HepG2 (cell line): Measurements from ENCODE around the gene ZNF442. TPM values are rescaled to one million over a fixed set of nuclear protein-coding genes. Genes with fewer than 3 reads are reported as not detected.

Experiments used
- ATAC-seq: fragments of 200-7000 bp; cut with Tn5 transposase; 3 replicates; pipeline ENCODE4 v1.9.1; 2020; ENCODE audit warnings: mild to moderate bottlenecking, moderate library complexity
- BruUV-seq: library from RNA; stranded (reverse); fragments of 400-500 nt; replicated peaks from 2 replicates; lab custom pipeline; 2021; lab: Mats Ljungman, UMichigan
- CTCF ChIA-PET: fragments of 300-600 bp; formaldehyde crosslinking; extraction: SDS; loops from one replicate; lab custom pipeline; 2021; ENCODE audit warnings: low total read pairs, inconsistent platforms, low intra/inter-chr PET ratio; lab: Yijun Ruan, JAX
- POLR2A ChIA-PET: fragments of 350-600 bp; sonication (Branson Sonifier 250); formaldehyde crosslinking; loops from one replicate; lab custom pipeline; 2020; ENCODE audit warnings: antibody characterized with exemption, inconsistent platforms; lab: Yijun Ruan, JAX
- DNase-seq: peaks from one replicate; pipeline ENCODE4 v3.0.0-alpha.2; 2015; ENCODE audit warnings: low spot score
- FAIRE-seq: peaks from 3 replicates; lab custom pipeline; 2011; peaks lifted over from hg19 to GRCh38; lab: Jason Lieb, UNC
- H2AFZ ChIP-seq: one replicate; pipeline ENCODE4 v1.6.1; 2011; ENCODE audit warnings: low read length, inconsistent platforms
- H3K27ac ChIP-seq: fragments of 300-600 bp; 3 replicates; pipeline ENCODE4 v1.8.0; 2011; ENCODE audit warnings: mixed run types, mild to moderate bottlenecking, mixed read lengths, low read length, inconsistent platforms; ENCODE audit not compliant: insufficient read depth; ENCODE audit errors: extremely low read length
- H3K27me3 ChIP-seq, 2 experiments: fragments of 200-600 bp in 1 of 2; 2 replicates in 1 of 2; 3 replicates in 1 of 2; pipeline versions ENCODE4 v1.6.0 to v1.8.0; 2011; ENCODE audit warnings: low read length in 2 of 2, mild to moderate bottlenecking in 2 of 2, moderate library complexity in 2 of 2, inconsistent platforms in 1 of 2; ENCODE audit not compliant: insufficient read depth in 2 of 2, control insufficient read depth in 1 of 2
- H3K36me3 ChIP-seq, 2 experiments: fragments of 200-600 bp in 1 of 2; replicated peaks in 1 of 2; 2 replicates in 1 of 2; 3 replicates in 1 of 2; pipeline versions ENCODE4 v1.5.1 to v1.8.0; 2011; ENCODE audit warnings: low read length in 2 of 2, inconsistent platforms in 1 of 2; ENCODE audit not compliant: insufficient read depth in 2 of 2, control insufficient read depth in 1 of 2
- H3K4me1 ChIP-seq: 2 replicates; pipeline ENCODE4 v1.5.1; 2012; ENCODE audit warnings: low read length, inconsistent platforms; ENCODE audit not compliant: insufficient read depth
- H3K4me2 ChIP-seq: 2 replicates; pipeline ENCODE4 v1.6.0; 2011; ENCODE audit warnings: low read depth, low read length, inconsistent platforms
- H3K4me3 ChIP-seq, 3 experiments: fragments of 200-600 bp in 1 of 3; sonication (generic), shearing (Covaris generic) in 1 of 3; replicated peaks in 1 of 3; 2 replicates each; pipeline ENCODE4 v1.5.1; 2011 to 2016; ENCODE audit warnings: low read length in 3 of 3, inconsistent platforms in 2 of 3, low read depth in 2 of 3, mild to moderate bottlenecking in 2 of 3, control low read depth in 1 of 3, mixed read lengths in 1 of 3; ENCODE audit not compliant: insufficient read depth in 1 of 3
- H3K79me2 ChIP-seq: one replicate; pipeline ENCODE4 v1.6.1; 2011; ENCODE audit warnings: low read length, inconsistent platforms; ENCODE audit not compliant: insufficient read depth
- H3K9ac ChIP-seq: 2 replicates; pipeline ENCODE4 v1.6.0; 2011; ENCODE audit warnings: mild to moderate bottlenecking, low read depth, low read length, inconsistent platforms; ENCODE audit not compliant: insufficient read depth
- H3K9me3 ChIP-seq: 2 replicates; pipeline ENCODE4 v1.5.1; 2012; ENCODE audit warnings: mild to moderate bottlenecking, low read length
- H4K20me1 ChIP-seq: 2 replicates; pipeline ENCODE4 v1.6.0; 2011; ENCODE audit warnings: inconsistent platforms, mild to moderate bottlenecking, low read length, moderate library complexity; ENCODE audit not compliant: insufficient read depth
- ASH2L ChIP-seq: fragments of 300-600, 200-600 bp; sonication (generic); IDR thresholded peaks from 2 replicates; pipeline ENCODE4 v1.7.0; 2017; ENCODE audit warnings: low read depth, mild to moderate bottlenecking, moderate library complexity, mixed read lengths, low read length; ENCODE audit not compliant: insufficient read length
- ATRX ChIP-seq: sonication (generic); formaldehyde crosslinking; IDR thresholded peaks from 2 replicates; pipeline ENCODE4 v1.4.0; 2020; ENCODE audit warnings: missing genetic modification reagents, borderline replicate concordance
- CBX5 ChIP-seq: sonication (generic); formaldehyde crosslinking; IDR thresholded peaks from 2 replicates; pipeline ENCODE4 v1.4.0; 2020; ENCODE audit warnings: missing genetic modification reagents, borderline replicate concordance
- DMTF1 ChIP-seq: sonication (generic); formaldehyde crosslinking; IDR thresholded peaks from 2 replicates; pipeline ENCODE4 v1.4.0; 2020; ENCODE audit warnings: mild to moderate bottlenecking, missing genetic modification reagents
- KDM2A ChIP-seq: sonication (generic); formaldehyde crosslinking; IDR thresholded peaks from 2 replicates; pipeline ENCODE4 v1.4.0; 2020; ENCODE audit warnings: low read depth, missing genetic modification reagents, borderline replicate concordance
- MED1 ChIP-seq: sonication (generic); formaldehyde crosslinking; IDR thresholded peaks from 2 replicates; pipeline ENCODE4 v1.4.0; 2020; ENCODE audit warnings: missing genetic modification reagents
- NONO ChIP-seq, 2 experiments: fragments of 450-650 bp in 1 of 2; sonication (generic) in 1 of 2; formaldehyde crosslinking in 1 of 2; IDR thresholded peaks in 1 of 2; conservative IDR thresholded peaks in 1 of 2; 2 replicates each; pipeline versions ENCODE4 v1.6.1 to v1.8.0; 2017 to 2022; ENCODE audit warnings: mild to moderate bottlenecking in 1 of 2, missing genetic modification reagents in 1 of 2, moderate library complexity in 1 of 2
- POLR2G ChIP-seq: fragments of 200-400 bp; formaldehyde crosslinking; IDR thresholded peaks from 2 replicates; pipeline ENCODE4 v1.6.1; 2018; ENCODE audit warnings: mild to moderate bottlenecking, low read depth, low read length, moderate library complexity
- SIN3A ChIP-seq: IDR thresholded peaks from 2 replicates; pipeline ENCODE4 v1.6.1; 2011; ENCODE audit warnings: low read depth, mild to moderate bottlenecking, control low read depth, low read length, borderline replicate concordance
- SP5 ChIP-seq: IDR thresholded peaks from 2 replicates; pipeline ENCODE4 v1.6.1; 2016; ENCODE audit warnings: low read depth, borderline replicate concordance
- ZNF143 ChIP-seq: sonication (generic); formaldehyde crosslinking; IDR thresholded peaks from 2 replicates; pipeline ENCODE4 v1.4.0; 2020; ENCODE audit warnings: missing genetic modification reagents
- WGBS: methylation state at CpG from one replicate; pipeline ENCODE4 v1.1.6; 2017; ENCODE audit warnings: low lambda C conversion rate; 5-methylcytosine and 5-hydroxymethylcytosine counted together
- in situ Hi-C: cut with HindIII; loops from 2 replicates; pipeline ENCODE4 v1.10.0; 2017; ENCODE audit warnings: low pct_unique_long_range_greater_than_20kb; ENCODE audit not compliant: extremely low pct_ligation_motif_present
- intact Hi-C: fragments of 100-400 bp; cut with micrococcal nuclease; formaldehyde crosslinking; loops from one replicate; pipeline ENCODE4 v1.10.0; 2022; ENCODE audit not compliant: unreplicated experiment
- polyA plus RNA-seq, 8 experiments: library from polyadenylated mRNA; depleted of rRNA in 3 of 8; stranded (reverse) in 7 of 8; unstranded in 1 of 8; fragments of >200 nt; fragmentation: Illumina TruSeq in 4 of 8; extraction: Trizol in 4 of 8; gene quantifications; 2 replicates each; pipeline versions ENCODE4 v1.2.1 to v1.2.3, GENCODE V29; 2011 to 2016; ENCODE audit warnings: low read depth in 4 of 8, missing spikeins in 1 of 8, mixed read lengths in 1 of 8; ENCODE audit not compliant: insufficient read depth in 1 of 8
- total RNA-seq, 5 experiments: library from RNA; depleted of rRNA; stranded (reverse); fragments of >200 nt; fragmentation: Illumina TruSeq; extraction: Trizol; gene quantifications; 2 replicates each; pipeline ENCODE4 v1.2.3, GENCODE V29; 2016; ENCODE audit warnings: low read depth in 1 of 5
- TF ChIP-seq, protein P1 (sequence below): sonication (generic); formaldehyde crosslinking; IDR thresholded peaks from 2 replicates; pipeline ENCODE4 v1.5.0; 2020; ENCODE audit warnings: missing genetic modification reagents, mild to moderate bottlenecking, borderline replicate concordance
- TF ChIP-seq, protein P2 (sequence below): sonication (generic); formaldehyde crosslinking; IDR thresholded peaks from 2 replicates; pipeline ENCODE4 v1.4.0; 2020; ENCODE audit warnings: missing genetic modification reagents, borderline replicate concordance

ZNF442 gene
- total and polyA plus RNA-seq, 2 of the 13 experiments (the other 11 are each of a cell fraction or from before 2014, with no cell fraction given): 1.0 to 6.0 TPM

GRCh38 chr19:12331211-12331941 lies 34.1 kb downstream of the ZNF442 start:
- peak overlapping the region; percentile 96 for H3K4me2 ChIP-seq
- POLR2A ChIA-PET: interaction anchor here (1.5 to 4.4 kb wide), 5 partner anchors 17 to 164 kb away, joined by 3 to 79 read pairs (median 7); partner anchors contain the start of genes ZNF44 and ZNF442
- peak overlapping the region; percentile 98 for H3K9ac ChIP-seq
- peaks cover 61% of the 10 kb centered on the region for H3K4me1 ChIP-seq
- peak overlapping the region; percentile 95 for H3K27ac ChIP-seq
- no peaks in the 10 kb centered on the region; the same call in 1 of the 2 replicates for H4K20me1 ChIP-seq
- H3K27me3 ChIP-seq: no peaks in the 10 kb centered on the region; a peak in 1 of 5 replicates
- CTCF ChIA-PET: interaction anchor here (0.6 kb wide), 1 partner anchor 304 kb away, joined by 4 read pairs; no protein-coding TSS in a partner anchor
- H3K36me3 ChIP-seq: no peaks in the 10 kb centered on the region
- ATAC-seq (peak; percentile 81), DNase-seq (peak; percentile 96), FAIRE-seq (peak; percentile 98)
- in situ Hi-C loops (loop anchor here (5.0 kb wide), 1 partner anchor 39 kb away; the partner anchor contains the start of gene ZNF44), intact Hi-C loops (loop anchor here (1.0 to 5.0 kb wide), 3 partner anchors 33 to 221 kb away; partner anchors contain the start of genes ZNF44, ZNF442 and ZNF564)
- H3K9me3 ChIP-seq: no peaks in the 10 kb centered on the region
- H2AFZ ChIP-seq: no peak overlapping the region
- WGBS: 9% methylated on average over 4 of the region's 4 CpGs
- peaks cover 47% of the 10 kb centered on the region for H3K79me2 ChIP-seq
- peak overlapping the region; percentile 95 to 99 (median 98) for H3K4me3 ChIP-seq
- BruUV-seq: TSS peak; percentile 93
- TF ChIP-seq, protein P1, sequence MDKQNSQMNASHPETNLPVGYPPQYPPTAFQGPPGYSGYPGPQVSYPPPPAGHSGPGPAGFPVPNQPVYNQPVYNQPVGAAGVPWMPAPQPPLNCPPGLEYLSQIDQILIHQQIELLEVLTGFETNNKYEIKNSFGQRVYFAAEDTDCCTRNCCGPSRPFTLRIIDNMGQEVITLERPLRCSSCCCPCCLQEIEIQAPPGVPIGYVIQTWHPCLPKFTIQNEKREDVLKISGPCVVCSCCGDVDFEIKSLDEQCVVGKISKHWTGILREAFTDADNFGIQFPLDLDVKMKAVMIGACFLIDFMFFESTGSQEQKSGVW: no peak
- TF ChIP-seq KDM2A (CRISPR knock-in tag) (no peak), POLR2G (peak; percentile 72), ZNF143 (CRISPR knock-in tag) (no peak), NONO (IDR thresholded peaks at IDR 0.05) (no peak), NONO (CRISPR knock-in tag; conservative IDR thresholded peaks at IDR 0.05) (peak; percentile 77; the same call in 1 of the 2 replicates), SIN3A (peak; percentile 34; the same call in 1 of the 2 replicates), ATRX (CRISPR knock-in tag) (no peak), DMTF1 (CRISPR knock-in tag) (no peak), CBX5 (peak; percentile 45; the same call in 1 of the 2 replicates), SP5 (peak; percentile 86), MED1 (peak; percentile 83), ASH2L (peak; percentile 75)
- TF ChIP-seq, protein P2, sequence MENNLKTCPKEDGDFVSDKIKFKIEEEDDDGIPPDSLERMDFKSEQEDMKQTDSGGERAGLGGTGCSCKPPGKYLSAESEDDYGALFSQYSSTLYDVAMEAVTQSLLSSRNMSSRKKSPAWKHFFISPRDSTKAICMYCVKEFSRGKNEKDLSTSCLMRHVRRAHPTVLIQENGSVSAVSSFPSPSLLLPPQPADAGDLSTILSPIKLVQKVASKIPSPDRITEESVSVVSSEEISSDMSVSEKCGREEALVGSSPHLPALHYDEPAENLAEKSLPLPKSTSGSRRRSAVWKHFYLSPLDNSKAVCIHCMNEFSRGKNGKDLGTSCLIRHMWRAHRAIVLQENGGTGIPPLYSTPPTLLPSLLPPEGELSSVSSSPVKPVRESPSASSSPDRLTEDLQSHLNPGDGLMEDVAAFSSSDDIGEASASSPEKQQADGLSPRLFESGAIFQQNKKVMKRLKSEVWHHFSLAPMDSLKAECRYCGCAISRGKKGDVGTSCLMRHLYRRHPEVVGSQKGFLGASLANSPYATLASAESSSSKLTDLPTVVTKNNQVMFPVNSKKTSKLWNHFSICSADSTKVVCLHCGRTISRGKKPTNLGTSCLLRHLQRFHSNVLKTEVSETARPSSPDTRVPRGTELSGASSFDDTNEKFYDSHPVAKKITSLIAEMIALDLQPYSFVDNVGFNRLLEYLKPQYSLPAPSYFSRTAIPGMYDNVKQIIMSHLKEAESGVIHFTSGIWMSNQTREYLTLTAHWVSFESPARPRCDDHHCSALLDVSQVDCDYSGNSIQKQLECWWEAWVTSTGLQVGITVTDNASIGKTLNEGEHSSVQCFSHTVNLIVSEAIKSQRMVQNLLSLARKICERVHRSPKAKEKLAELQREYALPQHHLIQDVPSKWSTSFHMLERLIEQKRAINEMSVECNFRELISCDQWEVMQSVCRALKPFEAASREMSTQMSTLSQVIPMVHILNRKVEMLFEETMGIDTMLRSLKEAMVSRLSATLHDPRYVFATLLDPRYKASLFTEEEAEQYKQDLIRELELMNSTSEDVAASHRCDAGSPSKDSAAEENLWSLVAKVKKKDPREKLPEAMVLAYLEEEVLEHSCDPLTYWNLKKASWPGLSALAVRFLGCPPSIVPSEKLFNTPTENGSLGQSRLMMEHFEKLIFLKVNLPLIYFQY (CRISPR knock-in tag): no peak
